SKM-1 treated with dmso at 0.1 percent for 144 hours (cell line): ENCODE measurements around the gene RRN3.
A peak's percentile ranks its signal among the peaks of the same experiment; 100 is the strongest.
"Not testable (repeated sequence)": the region's sequence is repeated elsewhere in the genome, so short reads cannot be mapped to it uniquely, and the experiment has no call there.

ENCODE experiments used
- DNase-seq: peaks from one replicate; lab custom pipeline; 2025; ENCODE audit not compliant: unreplicated experiment; lab: John Stamatoyannopoulos, UW

Gene RRN3

GRCh38 chr16:15093955-15094827 lies at the start of gene RRN3:
Gene RRN3 (minus strand): TSS chr16:15094272. CDS start chr16:15094233, 39 bp downstream.
- DNase-seq: peak; percentile 77

GRCh38 chr16:15143601-15144091 lies 49.6 kb upstream of the RRN3 start:
- not testable (repeated sequence) for DNase-seq

- DNase-seq: not testable (repeated sequence)
Observed at GRCh38 chr16:15142891-15143600, 49.0 kb upstream of the RRN3 start.

- not testable (repeated sequence) for DNase-seq
Observed at GRCh38 chr16:15142107-15142890, 48.2 kb upstream of the RRN3 start.

GRCh38 chr16:15141586-15141985 lies 47.5 kb upstream of the RRN3 start:
- no peak for DNase-seq

- not testable (repeated sequence) for DNase-seq
Observed at GRCh38 chr16:15140444-15141365, 46.6 kb upstream of the RRN3 start.

GRCh38 chr16:15137514-15137913 lies 43.4 kb upstream of the RRN3 start:
- not testable (repeated sequence) for DNase-seq

- DNase-seq: not testable (repeated sequence)
Observed at GRCh38 chr16:15135483-15136360, 41.6 kb upstream of the RRN3 start.

- DNase-seq: not testable (repeated sequence)
Observed at GRCh38 chr16:15134752-15135482, 40.8 kb upstream of the RRN3 start.

- DNase-seq: not testable (repeated sequence)
Observed at GRCh38 chr16:15133554-15133953, 39.5 kb upstream of the RRN3 start.

GRCh38 chr16:15132719-15133428 lies 38.8 kb upstream of the RRN3 start:
- DNase-seq: not testable (repeated sequence)

GRCh38 chr16:15130943-15131700 lies 37.0 kb upstream of the RRN3 start:
- not testable (repeated sequence) for DNase-seq

GRCh38 chr16:15130256-15130932 lies 36.3 kb upstream of the RRN3 start:
- not testable (repeated sequence) for DNase-seq

GRCh38 chr16:15127641-15128425 lies 33.8 kb upstream of the RRN3 start:
- DNase-seq: not testable (repeated sequence)

- not testable (repeated sequence) for DNase-seq
Observed at GRCh38 chr16:15100372-15100987, 6.4 kb upstream of the RRN3 start.
